T-helper 1 cell (primary cell): ENCODE results near the gene DCD.
"Not testable (repeated sequence)": the region's sequence is repeated elsewhere in the genome, so short reads cannot be mapped to it uniquely, and the experiment has no call there.

ENCODE experiments used
- DNase-seq, 5 donors: peaks; one replicate each; pipeline ENCODE4 v3.0.0-alpha.2; 2012 to 2020
- total RNA-seq, 4 donors: gene quantifications; one replicate each; lab custom pipeline; 2026; lab: John Stamatoyannopoulos, UW

Gene DCD
- total RNA-seq = 0 reads per million in 4 donors

GRCh38 chr12:54648265-54648664 is at the start of gene DCD:
Gene DCD (minus strand): TSS chr12:54648365. CDS start chr12:54648303, 62 bp downstream.
- DNase-seq = no peak

- no peak for DNase-seq
Observed at GRCh38 chr12:54697851-54698250, 49.7 kb upstream of the DCD start.

DNA sequence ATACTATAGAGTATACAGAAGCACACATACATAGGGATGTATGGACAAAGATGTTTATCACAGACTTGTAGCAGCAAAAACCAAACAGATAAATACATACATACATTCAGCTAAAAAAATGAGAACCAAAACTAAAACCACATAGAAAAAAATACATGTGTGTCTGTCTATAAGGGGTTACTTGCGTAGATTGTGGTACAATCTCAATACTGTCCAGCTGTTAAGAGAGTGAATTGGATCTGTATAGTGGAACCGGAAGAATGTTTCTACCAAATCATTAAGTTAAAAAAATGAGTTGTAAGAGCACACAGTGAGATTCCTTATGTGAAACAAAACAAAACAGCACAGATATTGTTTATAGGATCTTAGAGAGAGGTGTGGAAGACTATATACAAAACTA is 44.2 kb upstream of the DCD start:
- DNase-seq = no peak

- DNase-seq = no peak
Observed at GRCh38 chr12:54689984-54690383, 41.8 kb upstream of the DCD start.

DNA sequence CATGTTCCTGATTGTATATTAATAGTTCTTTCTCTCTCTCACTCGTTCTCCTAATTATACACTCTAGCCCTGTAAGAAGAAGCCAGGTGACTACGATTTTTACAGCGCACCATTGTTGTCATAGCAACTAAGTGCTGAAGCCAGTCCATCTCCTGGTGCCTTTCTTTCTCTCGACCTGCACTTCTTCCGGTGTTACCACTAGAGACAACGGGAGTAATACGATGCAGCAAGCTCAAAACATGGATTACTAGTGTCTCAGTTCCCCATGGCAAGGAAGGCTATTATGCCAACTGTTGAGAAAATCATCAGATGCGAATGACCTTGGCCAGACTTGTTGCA is 40.8 kb upstream of the DCD start:
- DNase-seq = no peak

DNA sequence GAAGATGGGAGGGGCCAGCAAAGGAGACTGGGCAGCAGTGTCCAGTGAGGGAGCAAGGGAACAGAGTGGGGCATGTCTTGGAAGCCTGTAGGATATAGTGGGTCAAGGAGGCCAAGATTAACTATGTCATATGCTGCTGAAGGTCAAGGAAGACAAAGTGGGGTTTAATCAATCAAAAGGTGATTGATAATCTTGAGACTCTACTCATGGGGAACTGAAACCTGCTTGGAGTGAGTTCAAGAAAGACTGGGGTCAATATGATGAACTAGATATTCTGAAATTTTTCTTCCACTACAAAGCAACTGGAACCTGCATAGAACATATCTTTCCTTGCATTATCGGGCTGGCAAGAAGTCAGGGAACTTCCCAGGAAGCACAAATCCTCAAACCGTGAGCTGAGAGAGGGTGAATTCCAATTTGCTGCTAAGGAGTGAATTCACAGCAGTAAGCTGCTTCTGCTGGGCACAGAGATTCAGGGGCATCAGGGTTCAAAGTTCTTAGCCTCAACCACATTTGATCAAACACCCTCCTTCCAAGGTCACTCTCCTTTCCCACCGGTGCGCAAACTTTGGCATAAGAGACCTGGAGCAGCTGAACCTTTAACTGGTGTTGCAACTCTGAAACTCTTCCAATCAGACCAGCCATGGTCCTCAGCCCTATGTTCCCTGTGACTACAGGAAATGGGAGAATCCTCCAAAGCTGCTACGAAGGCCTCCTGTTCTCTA is 40.3 kb upstream of the DCD start:
- no peak for DNase-seq

- no peak for DNase-seq
Observed at GRCh38 chr12:54684636-54685630, 36.8 kb upstream of the DCD start.

- no peak for DNase-seq
Observed at GRCh38 chr12:54683398-54683797, 35.2 kb upstream of the DCD start.

GRCh38 chr12:54682674-54683073 is 34.5 kb upstream of the DCD start:
- no peak for DNase-seq

DNA sequence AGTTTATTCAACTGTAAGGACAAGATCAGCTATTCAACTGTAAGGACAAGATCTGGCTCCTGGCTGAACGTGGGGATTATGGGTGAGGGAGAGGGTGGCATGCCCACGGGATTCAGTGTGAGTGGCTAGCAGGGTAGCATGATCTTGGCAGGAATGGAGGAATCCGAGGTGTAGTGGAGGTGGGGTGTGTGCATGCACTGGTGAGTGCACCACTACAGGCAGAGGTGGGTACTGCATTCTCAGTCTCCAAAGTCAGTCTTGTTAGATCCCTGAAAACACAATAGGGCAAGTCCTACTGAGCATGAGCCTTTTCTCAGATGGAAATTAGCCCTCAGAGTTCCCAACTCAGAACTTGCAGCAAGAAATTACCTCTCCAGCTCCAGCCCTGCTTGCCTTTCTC is 32.2 kb upstream of the DCD start:
- peak in 1 of 5 donors; percentile 5 for DNase-seq

DNA sequence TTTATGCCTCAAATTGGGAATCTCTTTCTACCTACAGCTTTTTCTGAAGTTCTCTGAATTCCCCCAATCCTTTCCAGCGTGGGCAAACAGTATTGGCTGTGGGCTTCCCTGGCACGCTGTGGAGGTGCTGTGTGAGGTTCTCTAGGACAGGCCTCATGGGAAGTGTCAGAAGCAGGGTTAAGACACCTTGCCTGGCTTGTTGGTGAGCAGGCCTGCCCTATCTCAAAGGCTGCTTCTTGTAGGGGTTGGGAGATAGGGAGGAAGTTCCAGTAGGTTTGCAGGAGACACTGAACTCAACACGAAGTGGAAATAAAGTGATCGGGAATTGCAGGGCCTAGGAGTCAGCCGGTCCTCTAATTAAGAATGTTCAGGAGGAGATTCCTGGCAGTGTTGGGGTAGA is 30.0 kb upstream of the DCD start:
- no peak for DNase-seq

DNA sequence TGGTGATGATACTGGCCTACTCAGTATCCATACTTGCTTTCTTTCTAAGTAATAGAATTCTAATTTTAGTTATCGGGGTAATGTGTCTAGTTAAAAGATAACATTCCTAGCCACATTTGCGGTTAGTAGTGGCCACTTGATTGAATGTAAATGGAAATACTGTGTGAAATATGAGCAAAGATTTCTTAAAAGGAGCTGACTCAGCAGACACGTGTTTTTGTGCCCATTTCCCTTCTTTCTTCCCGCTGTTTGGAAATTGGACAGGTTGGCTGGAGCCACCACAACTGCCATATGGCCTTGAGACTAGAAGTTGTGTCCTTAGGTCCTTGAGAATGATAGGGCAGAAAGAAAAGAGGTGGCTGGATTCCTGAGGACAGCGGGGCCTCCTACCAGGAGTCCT is 19.8 kb upstream of the DCD start:
- DNase-seq = no peak

GRCh38 chr12:54666008-54666407 is 17.8 kb upstream of the DCD start:
- DNase-seq = no peak

DNA sequence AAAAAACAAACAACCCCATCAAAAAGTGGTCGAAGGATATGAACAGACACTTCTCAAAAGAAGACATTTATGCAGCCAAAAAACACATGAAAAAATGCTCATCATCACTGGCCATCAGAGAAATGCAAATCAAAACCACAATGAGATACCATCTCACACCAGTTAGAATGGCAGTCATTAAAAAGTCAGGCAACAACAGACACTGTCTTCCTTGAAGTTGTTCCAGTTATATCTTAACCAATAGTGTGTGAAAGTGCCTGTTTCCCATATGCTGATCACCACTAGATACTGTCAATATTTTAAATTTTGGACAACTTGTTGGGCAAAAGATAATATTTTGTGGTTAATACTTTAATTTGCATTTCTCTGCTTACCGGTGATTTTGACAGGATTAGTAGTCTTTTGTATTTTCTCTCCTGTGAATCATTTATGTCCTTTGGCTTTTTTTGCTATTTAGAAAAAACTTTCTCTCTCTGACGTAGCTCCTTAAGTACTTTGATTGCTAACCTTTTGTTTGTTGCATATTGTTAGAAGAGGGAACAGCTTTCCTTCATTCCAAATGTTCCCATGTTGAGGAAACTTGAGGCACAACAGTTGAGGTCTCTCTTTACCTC is 17.0 kb upstream of the DCD start:
- not testable (repeated sequence) for DNase-seq

DNA sequence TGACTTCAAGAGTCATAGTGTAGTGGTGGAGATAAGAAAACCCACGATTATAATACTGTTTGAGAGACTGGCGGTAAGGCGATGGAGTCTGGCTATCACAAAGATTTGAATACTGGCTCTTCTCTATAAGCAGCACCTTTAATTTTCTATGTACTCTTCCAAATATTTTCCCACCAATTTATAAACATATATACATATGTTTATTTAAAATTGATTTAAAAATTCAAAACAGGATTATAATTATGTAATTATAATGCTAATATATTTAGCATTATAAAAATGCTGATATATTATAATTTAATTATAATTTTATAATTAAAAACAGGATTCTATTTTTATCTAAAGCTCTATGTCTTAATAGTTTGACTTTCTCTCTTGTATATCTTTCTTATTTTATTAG is 15.4 kb upstream of the DCD start:
- no peak for DNase-seq

DNA sequence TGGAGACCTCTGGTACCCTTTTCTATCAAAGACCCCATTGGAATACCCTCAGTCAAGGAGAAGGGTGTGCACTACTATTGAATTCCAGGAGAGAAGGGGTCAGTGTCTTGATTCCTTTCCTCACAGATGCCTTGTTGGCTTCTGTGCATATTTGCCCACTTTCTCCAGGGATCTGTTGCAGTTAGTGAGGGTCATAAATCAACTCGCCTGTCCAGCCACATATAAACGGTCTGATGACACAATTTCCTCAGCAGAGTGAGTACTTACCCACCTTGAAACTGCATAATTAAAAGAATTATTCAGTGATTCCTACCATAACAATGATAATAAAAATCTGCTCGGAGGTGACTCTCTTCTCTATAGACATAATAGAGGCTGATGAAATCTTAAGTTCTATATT is 13.9 kb upstream of the DCD start:
- no peak for DNase-seq

- DNase-seq = no peak
Observed at GRCh38 chr12:54661048-54661447, 12.9 kb upstream of the DCD start.

DNA sequence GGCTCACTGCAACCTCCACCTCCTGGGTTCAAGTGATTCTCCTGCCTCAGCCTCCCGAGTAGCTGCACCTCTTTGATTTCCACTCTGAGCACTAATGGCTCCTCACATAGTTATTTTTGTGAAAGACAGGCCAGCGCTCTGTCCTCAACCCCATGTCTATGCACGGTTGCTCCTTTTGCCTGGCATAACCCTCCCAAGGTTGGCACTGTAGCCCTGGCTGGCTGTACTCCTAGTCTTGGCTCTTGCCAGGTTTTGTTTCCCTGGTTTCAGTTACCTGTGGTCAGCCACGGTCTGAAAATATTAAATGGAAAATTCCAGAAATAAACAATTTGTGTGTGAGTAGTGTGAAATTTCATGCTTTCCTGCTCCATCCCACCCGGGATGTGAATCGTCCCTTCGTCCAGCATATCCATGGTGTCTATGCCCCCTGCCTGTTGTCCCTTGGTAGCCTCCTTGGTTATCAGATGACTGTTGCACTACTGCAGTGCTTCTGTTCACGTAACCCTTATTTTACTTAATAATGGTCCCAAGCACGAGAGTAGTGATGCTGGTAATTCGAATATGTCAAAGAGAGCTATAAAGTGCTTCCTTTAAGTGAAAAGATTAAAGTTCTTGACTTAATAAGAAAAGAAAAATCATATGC is 12.3 kb upstream of the DCD start:
- no peak for DNase-seq

DNA sequence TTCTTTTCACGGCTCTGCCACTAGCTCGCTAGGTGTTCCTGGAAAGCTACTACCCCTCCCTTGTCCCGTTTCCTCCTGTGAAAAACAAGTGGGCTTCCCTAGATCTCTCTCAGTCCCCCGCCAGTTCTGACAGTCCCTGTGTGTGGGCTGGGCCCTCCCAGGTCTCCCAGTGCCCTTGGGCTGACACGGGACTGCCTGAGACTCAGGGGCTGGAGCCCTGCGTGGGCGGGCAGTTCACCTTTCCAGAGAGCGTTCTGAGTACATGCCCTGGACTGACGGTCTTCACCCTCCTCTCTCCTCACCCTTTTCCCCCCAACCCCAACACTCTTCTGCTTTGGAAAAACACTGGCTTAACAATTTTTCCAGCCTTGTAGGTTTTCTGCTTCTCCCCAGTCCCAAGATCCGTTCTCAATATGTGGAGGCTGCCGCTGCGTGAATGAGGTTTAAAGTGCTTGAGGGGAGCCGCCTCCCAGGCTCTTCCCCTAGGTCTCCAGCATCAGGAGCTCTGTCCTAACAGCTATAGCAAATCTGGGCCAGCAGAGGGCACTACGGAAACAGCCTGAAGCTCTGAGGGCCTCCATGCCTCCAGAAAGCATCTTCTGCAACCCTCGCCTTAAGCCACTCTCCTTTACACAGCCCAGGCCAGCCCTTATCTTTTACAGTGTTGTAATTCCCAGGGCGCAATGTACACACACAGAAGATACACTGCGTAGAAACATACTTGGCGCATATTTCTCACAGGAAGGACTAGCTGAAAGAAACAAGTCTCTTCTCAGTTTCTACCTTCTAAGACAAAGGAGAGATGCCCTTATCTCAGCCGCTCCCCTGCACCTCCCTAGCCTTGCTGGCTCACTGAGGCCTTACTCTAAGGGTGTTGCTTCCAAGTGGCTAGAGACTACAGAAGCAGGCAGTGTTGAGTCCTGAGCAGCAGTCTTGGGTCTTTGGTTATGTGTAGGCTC is 10.4 kb upstream of the DCD start:
- peak in 3 of 5 donors; percentile 7 to 23 (median 14) for DNase-seq

DNA sequence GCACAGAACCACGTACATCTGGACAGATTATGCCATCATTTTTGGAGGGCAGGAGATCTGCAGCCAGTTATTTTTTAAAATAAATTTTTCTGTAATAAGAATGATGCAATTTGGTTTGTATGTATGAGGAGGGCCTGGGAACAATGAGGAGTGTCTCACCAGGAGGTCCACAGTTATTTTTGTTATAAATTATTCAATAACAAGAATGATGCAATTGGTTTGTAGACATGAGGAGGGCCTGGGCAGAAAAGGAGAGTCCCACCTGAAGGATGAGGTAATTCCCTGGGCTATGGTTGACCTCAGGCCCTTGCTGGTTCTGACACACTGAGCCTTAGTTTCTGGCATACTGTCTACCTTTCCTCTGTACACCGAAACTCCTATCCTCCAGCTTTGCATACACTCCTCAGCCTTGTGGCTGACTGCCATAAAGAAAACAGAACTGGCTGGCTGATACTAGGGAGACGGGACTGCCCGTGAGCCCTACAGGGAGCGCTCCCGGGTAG is 9.0 kb upstream of the DCD start:
- no peak for DNase-seq

GRCh38 chr12:54654926-54655325 is 6.8 kb upstream of the DCD start:
- no peak for DNase-seq

GRCh38 chr12:54653025-54653424 is 4.9 kb upstream of the DCD start:
- no peak for DNase-seq
